NT2/D1 (cell line): Measurements from ENCODE around the gene TRIM47.

Experiments
- SUZ12 ChIP-seq: IDR thresholded peaks from 2 replicates; pipeline ENCODE4 v1.6.1; 2011; ENCODE audit not compliant: insufficient read length, insufficient read depth; ENCODE audit errors: extremely low read depth
- YY1 ChIP-seq: IDR thresholded peaks from 2 replicates; pipeline ENCODE4 v1.6.1; 2011; ENCODE audit not compliant: insufficient read length, insufficient read depth

- TF ChIP-seq YY1 (no peak), SUZ12 (no peak)
Measured at GRCh38 chr17:75919611-75920010, 41.2 kb upstream of the TRIM47 start.
